OCI-LY7 (cell line): ENCODE measurements around the gene HSD17B2. TPM values are rescaled to one million over a fixed set of nuclear protein-coding genes. Genes with fewer than 3 reads are reported as not detected.

Experiments
- BruUV-seq: library from RNA; stranded (reverse); fragments of 400-500 nt; replicated peaks from 2 replicates; lab custom pipeline; 2021; lab: Mats Ljungman, UMichigan
- CTCF ChIA-PET: fragments of 300-600 bp; sonication (Branson Sonifier 250); formaldehyde crosslinking; loops from one replicate; lab custom pipeline; 2022; ENCODE audit warnings: antibody characterized with exemption; ENCODE audit not compliant: unreplicated experiment; lab: Charles Lee
- POLR2A ChIA-PET: fragments of 300-600 bp; sonication (Branson Sonifier 250); formaldehyde crosslinking; loops from one replicate; lab custom pipeline; 2022; ENCODE audit warnings: antibody characterized with exemption; lab: Charles Lee
- DNase-seq: peaks from one replicate; pipeline ENCODE4 v3.0.0-alpha.2; 2015; ENCODE audit warnings: low spot score
- H2AFZ ChIP-seq: fragments of 200-600 bp; sonication (generic), shearing (Covaris generic); 2 replicates; pipeline ENCODE4 v1.6.1; 2014; ENCODE audit warnings: mild to moderate bottlenecking, antibody characterized with exemption, low read length, moderate library complexity
- H3K27ac ChIP-seq: fragments of 200-600 bp; sonication (generic); 2 replicates; pipeline ENCODE4 v1.5.1; 2014; ENCODE audit warnings: mixed run types, low read depth, mild to moderate bottlenecking, moderate library complexity, low read length, inconsistent platforms; ENCODE audit not compliant: poor library complexity, severe bottlenecking
- H3K36me3 ChIP-seq: fragments of 200-600 bp; sonication (generic); 2 replicates; pipeline ENCODE4 v1.6.1; 2014; ENCODE audit warnings: mild to moderate bottlenecking, antibody characterized with exemption, low read length, moderate library complexity, mixed read lengths; ENCODE audit not compliant: insufficient read depth
- H3K4me1 ChIP-seq: fragments of 200-600 bp; sonication (generic); 2 replicates; pipeline ENCODE4 v1.5.1; 2014; ENCODE audit warnings: mild to moderate bottlenecking, low read length; ENCODE audit not compliant: insufficient read depth, poor library complexity, severe bottlenecking
- H3K4me2 ChIP-seq: fragments of 200-600 bp; sonication (generic); 2 replicates; pipeline ENCODE4 v1.6.1; 2014; ENCODE audit warnings: mild to moderate bottlenecking, low read length
- H3K4me3 ChIP-seq: fragments of 200-600 bp; sonication (generic); 2 replicates; pipeline ENCODE4 v1.5.1; 2014; ENCODE audit warnings: mild to moderate bottlenecking, low read depth, low read length; ENCODE audit not compliant: poor library complexity, severe bottlenecking
- H3K79me2 ChIP-seq: fragments of 200-600 bp; sonication (generic); 2 replicates; pipeline ENCODE4 v1.6.1; 2016; ENCODE audit warnings: low read depth, mild to moderate bottlenecking, low read length, moderate library complexity, mixed read lengths; ENCODE audit not compliant: insufficient read depth
- H3K9me2 ChIP-seq: fragments of 200-600 bp; sonication (generic); 2 replicates; pipeline ENCODE4 v1.6.1; 2016; ENCODE audit warnings: mild to moderate bottlenecking, low read length, mixed read lengths; ENCODE audit not compliant: insufficient read depth
- H3K9me3 ChIP-seq: fragments of 200-600 bp; sonication (generic); 2 replicates; pipeline ENCODE4 v1.6.1; 2014; ENCODE audit warnings: mild to moderate bottlenecking, mixed run types, low read length, mixed read lengths
- H4K20me1 ChIP-seq: fragments of 200-600 bp; sonication (generic); 2 replicates; pipeline ENCODE4 v1.6.1; 2014; ENCODE audit warnings: mild to moderate bottlenecking, antibody characterized with exemption, low read length, moderate library complexity, mixed read lengths; ENCODE audit not compliant: insufficient read depth
- EZH2phosphoT487 ChIP-seq: fragments of 200-600 bp; sonication (generic); IDR thresholded peaks from 2 replicates; pipeline ENCODE4 v1.6.1; 2018; ENCODE audit warnings: low read depth, borderline replicate concordance, mild to moderate bottlenecking, mixed run types, antibody characterized with exemption, low read length, moderate library complexity, mixed read lengths
- intact Hi-C: fragments of 100-400 bp; cut with micrococcal nuclease; formaldehyde crosslinking; loops from one replicate; pipeline ENCODE4 v1.10.0; 2022; ENCODE audit not compliant: unreplicated experiment
- total RNA-seq, 2 experiments: library from RNA; depleted of rRNA in 1 of 2; stranded (reverse); fragments of >200 nt in 1 of 2; shearing (Covaris generic) in 1 of 2; gene quantifications; 2 replicates each; pipeline ENCODE4 v1.2.3, GENCODE V29; 2014 to 2022
- TF ChIP-seq, protein P1 (sequence below): fragments of 200-600 bp; sonication (generic); conservative IDR thresholded peaks from 2 replicates; pipeline ENCODE4 v1.5.1; 2014; ENCODE audit warnings: mild to moderate bottlenecking, antibody characterized with exemption, low read length, moderate library complexity, mixed read lengths

HSD17B2 gene
- total RNA-seq, 2 experiments from 2014 or later, result not detected

DNA sequence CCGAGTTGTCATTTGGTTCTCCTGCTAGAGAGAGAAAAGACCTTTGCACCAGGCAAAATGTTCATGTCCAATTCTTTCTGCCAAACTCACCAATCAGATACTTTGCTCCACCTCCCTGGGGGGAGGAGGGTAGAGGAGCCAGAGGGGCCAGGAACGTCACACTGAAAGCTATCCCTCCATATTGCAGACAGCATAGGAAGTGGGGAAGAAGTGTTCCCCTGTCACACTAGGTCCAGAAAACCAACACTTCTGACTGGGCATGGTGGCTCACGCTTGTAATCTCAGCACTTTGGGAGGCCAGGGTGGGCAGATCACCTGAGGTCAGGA is 9.5 kb downstream of the HSD17B2 start:
- TF ChIP-seq, protein P1, sequence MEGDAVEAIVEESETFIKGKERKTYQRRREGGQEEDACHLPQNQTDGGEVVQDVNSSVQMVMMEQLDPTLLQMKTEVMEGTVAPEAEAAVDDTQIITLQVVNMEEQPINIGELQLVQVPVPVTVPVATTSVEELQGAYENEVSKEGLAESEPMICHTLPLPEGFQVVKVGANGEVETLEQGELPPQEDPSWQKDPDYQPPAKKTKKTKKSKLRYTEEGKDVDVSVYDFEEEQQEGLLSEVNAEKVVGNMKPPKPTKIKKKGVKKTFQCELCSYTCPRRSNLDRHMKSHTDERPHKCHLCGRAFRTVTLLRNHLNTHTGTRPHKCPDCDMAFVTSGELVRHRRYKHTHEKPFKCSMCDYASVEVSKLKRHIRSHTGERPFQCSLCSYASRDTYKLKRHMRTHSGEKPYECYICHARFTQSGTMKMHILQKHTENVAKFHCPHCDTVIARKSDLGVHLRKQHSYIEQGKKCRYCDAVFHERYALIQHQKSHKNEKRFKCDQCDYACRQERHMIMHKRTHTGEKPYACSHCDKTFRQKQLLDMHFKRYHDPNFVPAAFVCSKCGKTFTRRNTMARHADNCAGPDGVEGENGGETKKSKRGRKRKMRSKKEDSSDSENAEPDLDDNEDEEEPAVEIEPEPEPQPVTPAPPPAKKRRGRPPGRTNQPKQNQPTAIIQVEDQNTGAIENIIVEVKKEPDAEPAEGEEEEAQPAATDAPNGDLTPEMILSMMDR, result no peak
- no peak for TF ChIP-seq EZH2phosphoT487
- Histone ChIP-seq H3K27ac (no peak overlapping the region), H3K4me3 (no peak overlapping the region), H3K9me3 (no peaks in the 10 kb centered on the region), H2AFZ (no peak overlapping the region), H3K79me2 (no peaks in the 10 kb centered on the region), H3K4me2 (no peak overlapping the region), H3K9me2 (no peaks in the 10 kb centered on the region), H3K36me3 (no peaks in the 10 kb centered on the region), H4K20me1 (no peaks in the 10 kb centered on the region), H3K4me1 (no peaks in the 10 kb centered on the region)
- no TSS peak for BruUV-seq
- ChIA-PET POLR2A (no interaction called here), CTCF (no interaction called here)
- intact Hi-C loops, result no loop called here
- no peak for DNase-seq

DNA sequence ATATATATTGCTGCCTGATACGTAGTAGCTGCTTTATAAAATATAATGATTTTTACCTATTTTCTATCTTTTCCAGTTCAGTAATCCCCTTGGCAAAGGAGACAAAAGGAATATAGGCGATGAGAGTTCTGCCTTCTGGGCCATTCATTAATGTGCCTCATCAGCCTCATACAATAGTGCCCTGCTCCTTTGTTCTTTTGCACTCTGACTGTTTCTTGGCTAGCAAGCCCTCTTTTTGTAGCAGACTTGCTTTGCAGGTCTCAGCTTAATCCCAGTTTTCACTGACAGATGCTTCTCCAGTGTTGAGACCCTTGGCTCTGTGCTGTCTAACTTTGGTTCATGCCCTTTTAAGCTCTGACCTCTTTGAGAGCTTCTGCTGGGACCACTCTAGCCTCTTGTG is 10.4 kb downstream of the HSD17B2 start:
- Histone ChIP-seq H3K4me1 (no peaks in the 10 kb centered on the region), H3K9me2 (no peaks in the 10 kb centered on the region), H3K4me2 (no peak overlapping the region), H3K4me3 (no peak overlapping the region), H3K27ac (no peak overlapping the region), H3K9me3 (no peaks in the 10 kb centered on the region), H3K79me2 (no peaks in the 10 kb centered on the region), H2AFZ (no peak overlapping the region), H3K36me3 (no peaks in the 10 kb centered on the region), H4K20me1 (no peaks in the 10 kb centered on the region)
- POLR2A ChIA-PET, result interaction anchor here (0.6 kb wide), 2 partner anchors 14 to 16 kb away, joined by 3 to 4 read pairs; no protein-coding TSS in a partner anchor
- no peak for DNase-seq
- TF ChIP-seq EZH2phosphoT487, result no peak
- TF ChIP-seq, protein P1, result no peak
- BruUV-seq, result no TSS peak
- CTCF ChIA-PET, result no interaction called here
- intact Hi-C loops, result no loop called here

- Histone ChIP-seq H3K36me3 (no peaks in the 10 kb centered on the region), H3K27ac (no peak overlapping the region), H3K4me2 (no peak overlapping the region), H3K4me3 (no peak overlapping the region), H3K9me2 (no peaks in the 10 kb centered on the region), H2AFZ (no peak overlapping the region), H4K20me1 (no peaks in the 10 kb centered on the region), H3K4me1 (no peaks in the 10 kb centered on the region), H3K79me2 (no peaks in the 10 kb centered on the region), H3K9me3 (no peaks in the 10 kb centered on the region)
- no peak for DNase-seq
- ChIA-PET CTCF (no interaction called here), POLR2A (interaction anchor here (0.5 to 0.6 kb wide), 2 partner anchors 33 to 677 kb away, joined by 3 to 6 read pairs; no protein-coding TSS in a partner anchor)
- intact Hi-C loops, result no loop called here
- no TSS peak for BruUV-seq
- no peak for TF ChIP-seq EZH2phosphoT487
- TF ChIP-seq, protein P1, result no peak
Measured at GRCh38 chr16:82046541-82046940, 11.5 kb downstream of the HSD17B2 start.
